Measurements from ENCODE around the gene NSD1.

Gene NSD1, protein sequence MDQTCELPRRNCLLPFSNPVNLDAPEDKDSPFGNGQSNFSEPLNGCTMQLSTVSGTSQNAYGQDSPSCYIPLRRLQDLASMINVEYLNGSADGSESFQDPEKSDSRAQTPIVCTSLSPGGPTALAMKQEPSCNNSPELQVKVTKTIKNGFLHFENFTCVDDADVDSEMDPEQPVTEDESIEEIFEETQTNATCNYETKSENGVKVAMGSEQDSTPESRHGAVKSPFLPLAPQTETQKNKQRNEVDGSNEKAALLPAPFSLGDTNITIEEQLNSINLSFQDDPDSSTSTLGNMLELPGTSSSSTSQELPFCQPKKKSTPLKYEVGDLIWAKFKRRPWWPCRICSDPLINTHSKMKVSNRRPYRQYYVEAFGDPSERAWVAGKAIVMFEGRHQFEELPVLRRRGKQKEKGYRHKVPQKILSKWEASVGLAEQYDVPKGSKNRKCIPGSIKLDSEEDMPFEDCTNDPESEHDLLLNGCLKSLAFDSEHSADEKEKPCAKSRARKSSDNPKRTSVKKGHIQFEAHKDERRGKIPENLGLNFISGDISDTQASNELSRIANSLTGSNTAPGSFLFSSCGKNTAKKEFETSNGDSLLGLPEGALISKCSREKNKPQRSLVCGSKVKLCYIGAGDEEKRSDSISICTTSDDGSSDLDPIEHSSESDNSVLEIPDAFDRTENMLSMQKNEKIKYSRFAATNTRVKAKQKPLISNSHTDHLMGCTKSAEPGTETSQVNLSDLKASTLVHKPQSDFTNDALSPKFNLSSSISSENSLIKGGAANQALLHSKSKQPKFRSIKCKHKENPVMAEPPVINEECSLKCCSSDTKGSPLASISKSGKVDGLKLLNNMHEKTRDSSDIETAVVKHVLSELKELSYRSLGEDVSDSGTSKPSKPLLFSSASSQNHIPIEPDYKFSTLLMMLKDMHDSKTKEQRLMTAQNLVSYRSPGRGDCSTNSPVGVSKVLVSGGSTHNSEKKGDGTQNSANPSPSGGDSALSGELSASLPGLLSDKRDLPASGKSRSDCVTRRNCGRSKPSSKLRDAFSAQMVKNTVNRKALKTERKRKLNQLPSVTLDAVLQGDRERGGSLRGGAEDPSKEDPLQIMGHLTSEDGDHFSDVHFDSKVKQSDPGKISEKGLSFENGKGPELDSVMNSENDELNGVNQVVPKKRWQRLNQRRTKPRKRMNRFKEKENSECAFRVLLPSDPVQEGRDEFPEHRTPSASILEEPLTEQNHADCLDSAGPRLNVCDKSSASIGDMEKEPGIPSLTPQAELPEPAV (N-terminal part only)

DNA sequence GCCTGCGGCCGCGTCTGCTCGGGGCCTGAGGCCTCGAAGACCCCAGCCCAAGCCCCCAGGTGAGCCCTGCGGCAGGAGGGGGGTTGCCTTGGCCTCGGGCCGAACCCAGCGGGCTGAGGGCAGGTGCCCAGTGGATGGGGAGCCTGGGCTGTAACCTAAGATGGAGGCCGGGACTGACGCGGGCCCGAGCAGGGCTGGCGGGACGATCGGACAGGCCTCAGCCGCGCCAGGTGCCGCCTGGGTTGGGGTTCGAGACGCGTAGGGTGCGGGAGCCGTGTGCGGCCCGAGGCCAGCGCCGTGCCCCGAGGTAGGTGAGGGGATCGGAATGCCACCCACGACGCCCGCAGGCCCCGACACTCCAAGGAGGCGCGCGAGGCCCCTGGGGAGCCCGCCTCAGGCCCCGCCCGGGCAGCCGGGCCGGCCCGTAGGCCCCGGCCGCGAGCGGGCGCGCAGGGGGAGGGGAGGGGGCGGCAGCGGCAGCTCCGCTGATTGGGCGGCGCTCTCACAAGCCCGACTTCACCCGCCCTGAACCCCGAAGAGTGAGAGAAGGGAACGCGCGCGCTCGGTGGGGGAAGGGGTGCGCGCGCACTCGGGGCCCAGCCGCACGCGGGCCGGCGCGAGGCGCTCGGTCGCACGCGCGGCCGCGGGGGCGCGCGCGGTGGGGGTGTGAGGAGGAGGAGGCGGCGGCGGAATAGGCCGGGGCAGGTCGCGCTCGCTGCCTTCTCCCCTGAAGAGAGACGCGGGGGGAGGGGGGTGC is at the start of gene NSD1:
Gene NSD1, plus strand, starts transcription at position 678 of the 757 bp plus-strand sequence. CDS start 1,331 bp downstream, outside the sequence.
- peak; percentile 78 for DNase-seq (ENCODE audit: low spot score)

DNA sequence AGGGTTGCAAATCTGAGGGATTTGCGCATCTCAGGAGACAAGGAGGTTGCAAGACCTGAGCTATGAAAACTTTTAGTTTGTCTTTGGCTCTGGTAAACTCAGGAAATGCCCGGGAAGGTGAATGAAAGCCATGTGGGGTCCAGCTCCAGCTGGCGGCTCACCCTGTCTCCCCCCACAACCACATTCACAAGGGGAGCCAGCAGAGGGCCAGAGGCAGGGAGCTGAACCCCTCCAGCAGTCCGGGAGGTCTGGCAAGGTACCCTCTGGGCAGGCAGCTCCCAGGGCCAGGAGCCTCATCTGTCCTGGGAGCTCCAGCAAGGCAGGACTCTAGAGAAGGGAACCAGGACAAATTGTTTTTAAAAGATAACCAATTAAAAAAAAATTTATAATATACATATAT is 49.4 kb upstream of the NSD1 start:
- no peak for DNase-seq (ENCODE audit: low spot score)

DNA sequence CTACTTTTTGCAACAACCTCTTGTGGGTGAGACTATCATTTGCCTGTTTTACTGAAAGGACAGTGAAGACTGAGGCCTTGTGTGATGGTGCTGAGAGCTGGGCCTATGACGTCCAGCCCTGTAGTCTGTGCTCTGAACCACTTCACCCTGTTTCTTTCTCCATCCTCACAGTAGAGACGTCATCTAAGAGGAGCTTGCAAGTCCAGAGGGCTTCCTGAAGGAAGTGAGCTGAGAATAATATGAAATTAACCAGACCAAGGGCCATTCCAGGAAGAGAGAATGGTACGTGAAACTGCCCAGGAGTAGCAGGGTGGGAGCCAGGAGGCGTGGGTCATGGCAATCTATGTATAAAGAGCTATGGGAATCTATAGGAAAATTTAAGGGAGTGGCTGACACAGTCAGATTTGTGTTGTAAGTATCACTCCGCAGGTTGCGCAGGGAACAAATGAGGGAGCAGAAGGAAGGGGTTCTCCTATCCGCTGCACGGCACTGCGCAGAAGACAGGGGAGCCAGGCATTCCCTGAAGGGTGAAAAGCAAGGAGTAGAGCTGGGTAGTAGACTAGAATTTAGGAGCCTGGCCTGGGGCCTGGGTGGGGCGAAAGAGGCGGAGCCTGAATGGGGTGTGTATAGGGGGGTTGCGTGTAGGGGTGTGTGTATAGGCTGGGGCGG is 47.5 kb upstream of the NSD1 start:
- no peak for DNase-seq (ENCODE audit: low spot score)

DNA sequence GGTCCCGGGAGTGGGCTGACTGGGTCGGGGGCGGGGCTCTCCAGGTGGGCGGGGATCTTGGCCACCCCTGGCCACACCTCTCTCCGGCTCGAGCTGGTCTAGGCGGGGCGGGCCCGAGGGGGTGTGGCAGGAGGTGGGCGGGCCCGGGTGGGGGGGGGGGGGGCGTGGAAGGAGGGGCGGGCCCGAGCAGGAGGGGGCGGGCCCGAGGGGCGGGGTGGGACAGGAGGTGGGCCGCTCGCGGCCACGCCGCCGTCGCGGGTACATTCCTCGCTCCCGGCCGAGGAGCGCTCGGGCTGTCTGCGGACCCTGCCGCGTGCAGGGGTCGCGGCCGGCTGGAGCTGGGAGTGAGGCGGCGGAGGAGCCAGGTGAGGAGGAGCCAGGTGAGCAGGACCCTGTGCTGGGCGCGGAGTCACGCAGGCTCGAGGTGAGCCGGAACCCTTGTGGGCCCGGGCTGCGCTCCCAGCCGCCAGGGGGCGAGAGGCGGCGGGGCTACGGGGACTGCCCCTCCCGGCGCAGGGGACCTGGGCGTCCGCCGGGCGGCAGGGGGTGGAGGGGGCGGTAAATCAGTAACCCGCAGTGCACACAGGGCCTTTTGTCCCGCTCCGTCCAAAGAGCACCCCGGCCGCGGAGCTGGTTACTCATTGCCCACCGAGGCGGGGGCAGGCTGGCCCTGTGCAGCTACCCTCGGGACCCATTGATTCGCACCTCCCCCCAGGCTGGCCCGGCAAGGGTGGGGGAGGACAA is 46.7 kb upstream of the NSD1 start, which contains the start of gene FGFR4:
Gene FGFR4, plus strand, starts transcription at position 262 of the 744 bp plus-strand sequence. CDS start 2,688 bp downstream, outside the sequence.
- DNase-seq (ENCODE audit: low spot score) = peak; percentile 99

DNA sequence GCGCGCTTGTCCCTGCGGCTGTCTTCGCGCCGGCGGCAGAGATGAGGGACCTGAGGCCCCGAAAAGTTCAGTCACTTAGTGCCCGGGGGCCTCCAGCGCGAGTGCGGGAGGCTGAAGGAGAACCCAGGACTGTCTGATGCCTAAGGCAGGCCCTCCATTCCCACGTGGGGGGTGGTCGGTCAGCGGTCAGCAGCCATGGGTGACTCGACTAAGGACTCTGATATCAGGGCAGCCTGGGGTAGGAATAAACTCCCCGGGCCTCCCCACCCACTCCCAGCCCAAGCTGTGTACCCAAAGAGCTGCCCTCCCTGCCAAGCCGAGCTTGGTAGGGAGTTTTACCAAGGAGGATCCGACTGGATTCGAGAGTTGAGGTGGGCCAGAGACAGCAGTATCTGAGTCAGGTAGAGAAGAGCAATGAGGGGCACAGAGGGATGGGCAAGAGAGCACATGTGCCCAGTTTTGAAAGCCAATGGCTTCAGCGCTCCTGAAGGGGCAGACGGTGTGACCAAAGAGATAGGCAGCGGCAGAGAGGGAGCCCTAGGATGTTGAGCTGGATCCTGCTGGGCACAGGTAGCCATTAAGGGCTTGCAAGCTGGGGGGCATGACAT is 46.1 kb upstream of the NSD1 start:
- no peak for DNase-seq (ENCODE audit: low spot score)

DNA sequence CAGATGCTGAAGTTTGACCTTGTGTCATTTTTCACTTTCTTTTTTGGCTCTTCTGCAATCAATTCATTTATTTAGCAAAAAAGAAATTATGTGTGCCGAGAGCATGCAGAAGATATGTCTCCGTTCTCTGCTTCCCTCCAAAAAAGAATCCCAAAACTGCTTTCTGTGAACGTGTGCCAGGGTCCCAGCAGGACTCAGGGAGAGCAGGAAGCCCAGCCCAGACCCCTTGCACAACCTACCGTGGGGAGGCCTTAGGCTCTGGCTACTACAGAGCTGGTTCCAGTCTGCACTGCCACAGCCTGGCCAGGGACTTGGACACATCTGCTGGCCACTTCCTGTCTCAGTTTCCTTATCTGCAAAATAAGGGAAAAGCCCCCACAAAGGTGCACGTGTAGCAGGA is 44.4 kb upstream of the NSD1 start:
- no peak for DNase-seq (ENCODE audit: low spot score)

DNA sequence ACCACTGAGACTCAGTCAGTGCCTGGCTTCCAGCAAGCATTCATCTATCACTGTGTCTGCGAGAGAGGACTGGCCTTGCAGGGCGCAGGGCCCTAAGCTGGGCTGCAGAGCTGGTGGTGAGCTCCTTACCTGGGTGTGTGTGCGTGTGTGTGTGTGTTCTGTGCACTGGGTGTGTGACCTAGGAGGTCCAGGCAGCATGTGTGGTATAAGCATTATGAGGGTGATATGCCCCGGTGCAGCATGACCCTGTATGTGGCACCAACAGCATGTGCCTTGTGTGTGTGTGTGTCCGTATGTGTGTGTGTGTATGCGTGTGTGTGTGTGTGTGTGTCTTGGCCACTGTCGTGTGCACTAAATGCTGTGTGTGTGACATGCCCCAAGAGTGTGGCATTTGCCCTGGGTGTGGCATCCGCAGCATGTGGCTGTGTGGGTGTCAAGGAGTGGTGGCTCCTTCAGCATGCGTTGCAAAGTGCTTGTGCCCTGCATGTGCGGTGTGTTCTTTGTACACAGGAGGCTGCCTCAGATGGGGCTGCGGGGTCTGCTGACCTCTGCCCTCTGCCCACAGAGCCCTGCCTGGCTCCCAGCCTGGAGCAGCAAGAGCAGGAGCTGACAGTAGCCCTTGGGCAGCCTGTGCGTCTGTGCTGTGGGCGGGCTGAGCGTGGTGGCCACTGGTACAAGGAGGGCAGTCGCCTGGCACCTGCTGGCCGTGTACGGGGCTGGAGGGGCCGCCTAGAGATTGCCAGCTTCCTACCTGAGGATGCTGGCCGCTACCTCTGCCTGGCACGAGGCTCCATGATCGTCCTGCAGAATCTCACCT is 43.5 kb upstream of the NSD1 start:
- no peak for DNase-seq (ENCODE audit: low spot score)

DNA sequence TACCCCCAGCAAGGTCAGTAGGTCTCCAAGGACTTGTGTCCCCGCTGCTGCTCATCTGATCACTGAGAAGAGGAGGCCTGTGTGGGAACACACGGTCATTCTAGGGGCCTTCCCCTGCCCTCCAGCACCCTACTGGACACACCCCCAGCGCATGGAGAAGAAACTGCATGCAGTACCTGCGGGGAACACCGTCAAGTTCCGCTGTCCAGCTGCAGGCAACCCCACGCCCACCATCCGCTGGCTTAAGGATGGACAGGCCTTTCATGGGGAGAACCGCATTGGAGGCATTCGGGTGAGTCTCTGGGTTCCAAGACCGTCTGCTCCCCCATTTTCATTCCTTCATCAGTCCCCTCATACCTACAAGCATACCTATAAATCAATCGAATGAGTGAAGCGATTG is 42.8 kb upstream of the NSD1 start:
- no peak for DNase-seq (ENCODE audit: low spot score)

DNA sequence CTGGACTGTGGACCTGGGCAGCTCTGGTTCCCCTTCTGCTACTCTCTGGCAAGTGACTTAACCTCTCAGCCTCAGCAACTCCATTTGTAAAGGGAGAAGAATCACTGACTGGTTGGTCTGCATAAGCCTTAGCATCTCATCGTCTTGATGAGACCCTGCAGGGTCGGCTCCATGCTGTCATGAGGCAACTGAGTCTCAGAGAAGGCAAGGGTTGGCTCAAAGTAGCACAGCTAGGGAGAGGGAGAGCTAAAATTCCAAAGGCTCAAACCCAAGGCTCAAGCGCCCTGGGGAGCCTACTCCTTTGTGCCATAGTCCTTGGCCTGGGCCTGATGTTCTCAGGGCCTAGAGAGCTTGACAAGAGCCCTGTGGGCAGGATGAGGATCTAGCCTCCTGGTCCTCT is 42.3 kb upstream of the NSD1 start:
- DNase-seq (ENCODE audit: low spot score) = no peak

DNA sequence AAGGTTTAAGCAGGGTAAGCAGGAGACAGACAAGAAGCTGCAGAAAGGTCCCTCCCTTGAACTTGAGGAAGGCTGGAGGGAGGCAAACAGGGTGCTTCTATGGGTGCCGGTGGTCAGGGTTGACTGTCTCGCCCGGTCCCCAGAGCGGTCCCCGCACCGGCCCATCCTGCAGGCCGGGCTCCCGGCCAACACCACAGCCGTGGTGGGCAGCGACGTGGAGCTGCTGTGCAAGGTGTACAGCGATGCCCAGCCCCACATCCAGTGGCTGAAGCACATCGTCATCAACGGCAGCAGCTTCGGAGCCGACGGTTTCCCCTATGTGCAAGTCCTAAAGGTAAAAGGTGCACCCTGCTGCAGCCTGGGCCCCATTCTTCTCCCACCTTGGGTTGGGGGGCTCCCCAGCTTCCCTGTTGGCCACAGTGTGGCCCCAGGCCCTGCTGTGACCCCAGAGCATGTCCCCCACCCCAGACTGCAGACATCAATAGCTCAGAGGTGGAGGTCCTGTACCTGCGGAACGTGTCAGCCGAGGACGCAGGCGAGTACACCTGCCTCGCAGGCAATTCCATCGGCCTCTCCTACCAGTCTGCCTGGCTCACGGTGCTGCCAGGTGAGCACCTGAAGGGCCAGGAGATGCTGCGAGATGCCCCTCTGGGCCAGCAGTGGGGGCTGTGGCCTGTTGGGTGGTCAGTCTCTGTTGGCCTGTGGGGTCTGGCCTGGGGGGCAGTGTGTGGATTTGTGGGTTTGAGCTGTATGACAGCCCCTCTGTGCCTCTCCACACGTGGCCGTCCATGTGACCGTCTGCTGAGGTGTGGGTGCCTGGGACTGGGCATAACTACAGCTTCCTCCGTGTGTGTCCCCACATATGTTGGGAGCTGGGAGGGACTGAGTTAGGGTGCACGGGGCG is 41.1 kb upstream of the NSD1 start:
- DNase-seq (ENCODE audit: low spot score) = no peak

DNA sequence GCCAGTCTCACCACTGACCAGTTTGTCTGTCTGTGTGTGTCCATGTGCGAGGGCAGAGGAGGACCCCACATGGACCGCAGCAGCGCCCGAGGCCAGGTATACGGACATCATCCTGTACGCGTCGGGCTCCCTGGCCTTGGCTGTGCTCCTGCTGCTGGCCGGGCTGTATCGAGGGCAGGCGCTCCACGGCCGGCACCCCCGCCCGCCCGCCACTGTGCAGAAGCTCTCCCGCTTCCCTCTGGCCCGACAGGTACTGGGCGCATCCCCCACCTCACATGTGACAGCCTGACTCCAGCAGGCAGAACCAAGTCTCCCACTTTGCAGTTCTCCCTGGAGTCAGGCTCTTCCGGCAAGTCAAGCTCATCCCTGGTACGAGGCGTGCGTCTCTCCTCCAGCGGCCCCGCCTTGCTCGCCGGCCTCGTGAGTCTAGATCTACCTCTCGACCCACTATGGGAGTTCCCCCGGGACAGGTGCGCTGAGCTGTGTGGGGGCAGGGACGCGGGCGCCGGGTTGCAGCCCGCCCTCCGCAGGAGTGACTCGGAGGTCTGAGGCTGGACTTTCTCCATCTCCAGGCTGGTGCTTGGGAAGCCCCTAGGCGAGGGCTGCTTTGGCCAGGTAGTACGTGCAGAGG is 40.4 kb upstream of the NSD1 start:
- no peak for DNase-seq (ENCODE audit: low spot score)

DNA sequence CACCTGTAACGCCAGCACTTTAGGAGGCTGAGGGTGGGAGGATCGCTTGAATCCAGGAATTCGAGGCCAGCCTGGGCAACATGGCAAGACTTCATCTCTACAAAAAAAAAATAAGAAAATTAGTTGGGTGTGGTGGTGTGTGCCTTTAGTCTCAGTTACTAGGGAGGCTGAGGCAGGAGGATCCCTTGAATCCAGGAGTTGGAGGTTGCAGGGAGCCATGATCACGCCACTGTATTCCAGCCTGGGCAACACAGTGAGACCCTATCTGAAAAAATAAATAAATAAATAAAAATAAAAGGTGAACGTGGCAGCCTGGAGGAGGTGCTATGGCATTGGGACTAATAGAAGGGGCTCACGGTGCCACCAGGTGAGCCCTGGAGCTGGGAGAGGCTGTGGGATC is 39.8 kb upstream of the NSD1 start:
- no peak for DNase-seq (ENCODE audit: low spot score)

DNA sequence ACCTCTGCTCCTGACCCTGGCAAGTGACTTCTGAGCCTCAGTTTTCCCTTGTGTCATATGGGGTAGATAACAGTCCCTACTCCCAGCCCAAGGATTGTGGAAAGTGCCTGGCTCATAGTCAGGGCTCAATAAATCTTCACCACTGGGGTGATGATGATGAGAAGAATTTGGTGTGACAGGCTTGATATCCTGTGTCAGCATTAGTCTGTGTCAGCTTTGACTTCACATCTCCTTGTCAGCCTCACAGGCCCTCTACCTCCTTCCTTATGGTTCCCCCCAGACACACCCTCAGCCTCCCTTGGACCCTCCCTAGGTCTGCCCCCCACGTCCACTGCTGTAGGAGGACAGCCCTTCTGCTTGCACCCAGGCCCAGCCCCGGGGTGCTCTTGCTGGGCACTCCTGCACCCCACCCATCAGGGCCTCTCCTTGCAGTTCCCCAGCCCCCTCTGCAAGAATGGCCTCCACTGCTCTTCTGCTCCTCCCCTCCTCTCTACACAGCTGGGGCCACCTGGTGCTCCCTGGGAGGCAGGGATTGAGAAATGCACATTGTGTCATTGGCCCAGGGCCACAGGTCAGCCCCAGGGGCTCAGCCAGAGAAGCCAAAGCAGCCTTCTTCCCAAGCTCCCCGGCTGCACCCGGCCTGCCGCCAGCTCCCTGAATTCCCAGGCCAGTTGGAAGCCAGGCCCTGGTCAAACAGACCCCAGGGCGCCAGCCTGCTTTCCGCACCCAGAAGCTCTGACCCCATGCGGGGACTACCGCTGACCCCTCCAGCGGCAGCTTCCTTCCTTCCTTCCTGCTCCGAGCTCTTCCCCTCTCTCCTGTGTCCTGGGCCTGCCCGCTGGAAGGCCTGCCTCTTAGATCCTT is 39.1 kb upstream of the NSD1 start:
- DNase-seq (ENCODE audit: low spot score) = peak; percentile 97

DNA sequence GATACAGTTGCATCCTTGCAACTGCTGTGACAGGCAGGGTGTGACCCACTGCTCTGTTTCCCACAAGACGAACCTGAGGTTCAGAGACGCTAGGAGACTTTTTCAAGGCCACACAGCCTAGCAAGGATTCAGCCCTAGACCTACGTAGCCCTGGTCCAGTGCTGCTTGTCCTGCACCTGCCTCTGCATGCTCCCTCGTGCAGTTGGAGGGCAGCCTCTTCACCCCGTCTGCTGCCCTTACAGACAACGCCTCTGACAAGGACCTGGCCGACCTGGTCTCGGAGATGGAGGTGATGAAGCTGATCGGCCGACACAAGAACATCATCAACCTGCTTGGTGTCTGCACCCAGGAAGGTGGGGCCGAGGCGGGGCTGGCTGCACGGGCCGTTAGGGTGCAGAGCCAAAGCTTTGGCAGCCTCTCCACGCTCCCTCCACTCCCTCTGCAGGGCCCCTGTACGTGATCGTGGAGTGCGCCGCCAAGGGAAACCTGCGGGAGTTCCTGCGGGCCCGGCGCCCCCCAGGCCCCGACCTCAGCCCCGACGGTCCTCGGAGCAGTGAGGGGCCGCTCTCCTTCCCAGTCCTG is 38.4 kb upstream of the NSD1 start:
- DNase-seq (ENCODE audit: low spot score) = no peak

DNA sequence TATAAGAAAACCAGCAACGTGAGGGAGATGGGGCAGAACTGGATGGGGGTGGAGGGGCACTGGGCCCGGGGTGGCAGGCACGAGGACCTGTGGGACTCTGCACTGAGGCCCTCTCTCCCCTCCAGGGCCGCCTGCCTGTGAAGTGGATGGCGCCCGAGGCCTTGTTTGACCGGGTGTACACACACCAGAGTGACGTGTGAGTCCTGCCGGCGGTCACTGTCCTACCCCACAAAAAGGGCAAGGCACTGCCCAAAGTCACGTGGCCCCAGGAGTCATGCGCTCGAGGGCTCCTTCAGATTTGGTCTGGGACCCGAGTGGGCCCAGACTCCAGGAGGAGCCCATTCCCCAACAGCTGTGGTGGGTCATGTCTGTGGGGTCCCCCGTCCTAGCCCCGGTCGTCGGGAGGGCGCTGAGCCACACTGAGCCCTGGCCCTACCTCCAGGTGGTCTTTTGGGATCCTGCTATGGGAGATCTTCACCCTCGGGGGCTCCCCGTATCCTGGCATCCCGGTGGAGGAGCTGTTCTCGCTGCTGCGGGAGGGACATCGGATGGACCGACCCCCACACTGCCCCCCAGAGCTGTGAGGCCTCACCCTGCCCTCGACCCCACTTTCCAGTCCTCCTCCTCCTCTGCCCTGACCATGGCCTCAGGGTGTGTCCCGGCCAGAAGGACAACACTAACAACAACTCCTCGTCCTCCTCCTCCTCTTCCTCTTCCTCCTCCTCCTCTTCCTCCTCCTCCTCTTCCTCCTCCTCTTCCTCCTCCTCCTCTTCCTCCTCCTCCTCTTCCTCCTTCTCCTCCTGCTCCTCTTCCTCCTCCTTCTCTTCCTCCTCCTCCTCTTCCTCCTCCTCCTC is 37.2 kb upstream of the NSD1 start:
- no peak for DNase-seq (ENCODE audit: low spot score)
